A549 treated with dexamethasone at 1 μM for 4 hours (cell line): ENCODE data around the gene REXO5. TPM values are rescaled to one million over a fixed set of nuclear protein-coding genes. Genes with fewer than 3 reads are reported as not detected.

Experiments used
- total RNA-seq: library from RNA; stranded (reverse); fragments of 200-300 nt; extraction: Qiagen RNA extraction; gene quantifications from 5 replicates; pipeline ENCODE4 v1.2.3, GENCODE V29; 2022

Gene REXO5, protein sequence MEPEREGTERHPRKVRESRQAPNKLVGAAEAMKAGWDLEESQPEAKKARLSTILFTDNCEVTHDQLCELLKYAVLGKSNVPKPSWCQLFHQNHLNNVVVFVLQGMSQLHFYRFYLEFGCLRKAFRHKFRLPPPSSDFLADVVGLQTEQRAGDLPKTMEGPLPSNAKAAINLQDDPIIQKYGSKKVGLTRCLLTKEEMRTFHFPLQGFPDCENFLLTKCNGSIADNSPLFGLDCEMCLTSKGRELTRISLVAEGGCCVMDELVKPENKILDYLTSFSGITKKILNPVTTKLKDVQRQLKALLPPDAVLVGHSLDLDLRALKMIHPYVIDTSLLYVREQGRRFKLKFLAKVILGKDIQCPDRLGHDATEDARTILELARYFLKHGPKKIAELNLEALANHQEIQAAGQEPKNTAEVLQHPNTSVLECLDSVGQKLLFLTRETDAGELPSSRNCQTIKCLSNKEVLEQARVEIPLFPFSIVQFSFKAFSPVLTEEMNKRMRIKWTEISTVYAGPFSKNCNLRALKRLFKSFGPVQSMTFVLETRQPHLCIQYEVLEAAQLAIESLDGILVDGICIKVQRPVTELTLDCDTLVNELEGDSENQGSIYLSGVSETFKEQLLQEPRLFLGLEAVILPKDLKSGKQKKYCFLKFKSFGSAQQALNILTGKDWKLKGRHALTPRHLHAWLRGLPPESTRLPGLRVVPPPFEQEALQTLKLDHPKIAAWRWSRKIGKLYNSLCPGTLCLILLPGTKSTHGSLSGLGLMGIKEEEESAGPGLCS
- 3.5 to 4.8 TPM (median 4.0 TPM) in 5 replicates for total RNA-seq

GRCh38 chr16:20806168-20807050, at the start of gene REXO5, which contains the start of gene ERI2:
TSS of gene REXO5 (plus strand) at chr16:20806527. CDS start at chr16:20806954, 427 bp downstream.
TSS of gene ERI2 (minus strand) at chr16:20806472. CDS start at chr16:20806430, 42 bp downstream.

GRCh38 chr16:20763461-20764232, 42.7 kb upstream of the REXO5 start, which contains the start of gene ACSM3:
TSS of gene ACSM3 (plus strand) at chr16:20764014. CDS start at chr16:20770035, 6,021 bp downstream.

Other genes with a start within 250 kb of the REXO5 start
- gene ACSM2B, start 230.2 kb upstream of the REXO5 start, total RNA-seq: not detected in 5 replicates
- gene ACSM1, start 108.8 kb upstream of the REXO5 start, total RNA-seq: not detected in 5 replicates
- 23.0 to 28.1 TPM (median 26.8 TPM) in 5 replicates for gene THUMPD1, start 64.7 kb upstream of the REXO5 start, total RNA-seq
- gene ACSM3, start 42.5 kb upstream of the REXO5 start, total RNA-seq: 3.4 to 6.0 TPM (median 4.7 TPM) in 5 replicates
- 10.5 to 14.8 TPM (median 13.1 TPM) in 5 replicates for gene ERI2, start 55 bp upstream of the REXO5 start, total RNA-seq
- 7.0 to 13.1 TPM (median 11.5 TPM) in 5 replicates for gene DCUN1D3, start 93.8 kb downstream of the REXO5 start, total RNA-seq
- gene LYRM1, start 94.2 kb downstream of the REXO5 start, total RNA-seq: 33.2 to 39.1 TPM (median 35.7 TPM) in 5 replicates